HEK293 (cell line): ENCODE data around the gene CARD10.
A peak's percentile ranks its signal among the peaks of the same experiment; 100 is the strongest.

Source experiments
- CTCF ChIA-PET: fragments of 350-600 bp; formaldehyde crosslinking; extraction: SDS; loops from one replicate; lab custom pipeline; 2021; ENCODE audit warnings: antibody characterized with exemption; lab: Yijun Ruan, JAX
- POLR2A ChIA-PET: fragments of 300-600 bp; formaldehyde crosslinking; extraction: SDS; loops from one replicate; lab custom pipeline; 2020; ENCODE audit warnings: antibody characterized with exemption, inconsistent platforms; lab: Yijun Ruan, JAX
- H3K27ac ChIP-seq: fragments of 200-500 bp; sonication (Bioruptor generic); 2 replicates; pipeline ENCODE4 v1.5.1; 2014; ENCODE audit warnings: low read depth, low read length, control low read depth, inconsistent platforms; ENCODE audit errors: extremely low read depth
- H3K36me3 ChIP-seq, 2 experiments: fragments of 200-500 bp in 1 of 2; sonication (Bioruptor generic) in 1 of 2; 1 replicate in 1 of 2; 2 replicates in 1 of 2; pipeline ENCODE4 v1.5.1; 2014 to 2017; ENCODE audit warnings: inconsistent platforms in 2 of 2, low read length in 2 of 2; ENCODE audit not compliant: control insufficient read depth in 2 of 2, insufficient read depth in 1 of 2
- H3K4me1 ChIP-seq: fragments of 200-500 bp; sonication (Bioruptor generic); 2 replicates; pipeline ENCODE4 v1.5.1; 2014; ENCODE audit warnings: mild to moderate bottlenecking, low read length, inconsistent platforms; ENCODE audit not compliant: control insufficient read depth, insufficient read depth
- H3K4me3 ChIP-seq: 2 replicates; pipeline ENCODE4 v1.5.1; 2011; ENCODE audit warnings: low read depth, mild to moderate bottlenecking, control low read depth, low read length, moderate library complexity
- H3K9me3 ChIP-seq: fragments of 200-500 bp; sonication (Bioruptor generic); 2 replicates; pipeline ENCODE4 v1.5.1; 2014; ENCODE audit warnings: low read depth, low read length, inconsistent platforms; ENCODE audit not compliant: control insufficient read depth, insufficient read depth
- BCL11B ChIP-seq: fragments of 450-650 bp; formaldehyde crosslinking; IDR thresholded peaks from 2 replicates; pipeline ENCODE4 v1.5.1; 2016; ENCODE audit warnings: low read depth, missing biosample characterization, missing genetic modification characterization
- ELK4 ChIP-seq: IDR thresholded peaks from 2 replicates; pipeline ENCODE4 v1.6.1; 2011; ENCODE audit warnings: mild to moderate bottlenecking, low read depth, low read length, borderline replicate concordance
- GFI1B ChIP-seq: fragments of 450-650 bp; formaldehyde crosslinking; IDR thresholded peaks from 2 replicates; pipeline ENCODE4 v1.5.1; 2016; ENCODE audit warnings: missing biosample characterization, missing genetic modification characterization
- IKZF3 ChIP-seq: fragments of 450-650 bp; IDR thresholded peaks from 2 replicates; pipeline ENCODE4 v1.5.0; 2018; ENCODE audit warnings: missing biosample characterization, mild to moderate bottlenecking, missing genetic modification characterization, moderate library complexity
- KLF9 ChIP-seq: fragments of 450-650 bp; formaldehyde crosslinking; IDR thresholded peaks from 2 replicates; pipeline ENCODE4 v1.5.1; 2016; ENCODE audit warnings: missing biosample characterization, missing genetic modification characterization, low read depth
- MYNN ChIP-seq: fragments of 450-650 bp; formaldehyde crosslinking; IDR thresholded peaks from 2 replicates; pipeline ENCODE4 v1.5.1; 2016; ENCODE audit warnings: missing biosample characterization, missing genetic modification characterization, borderline replicate concordance
- SP7 ChIP-seq: fragments of 450-650 bp; formaldehyde crosslinking; IDR thresholded peaks from 2 replicates; pipeline ENCODE4 v1.5.1; 2016; ENCODE audit warnings: missing biosample characterization, missing genetic modification characterization
- YY1 ChIP-seq: fragments of 450-650 bp; formaldehyde crosslinking; IDR thresholded peaks from 2 replicates; pipeline ENCODE4 v1.5.1; 2018; ENCODE audit warnings: missing biosample characterization, missing genetic modification characterization
- ZBTB1 ChIP-seq: fragments of 450-650 bp; formaldehyde crosslinking; IDR thresholded peaks from 2 replicates; pipeline ENCODE4 v1.5.1; 2016; ENCODE audit warnings: missing biosample characterization, missing genetic modification characterization
- ZNF24 ChIP-seq: fragments of 450-650 bp; formaldehyde crosslinking; IDR thresholded peaks from 2 replicates; pipeline ENCODE4 v1.5.1; 2016; ENCODE audit warnings: missing biosample characterization, missing genetic modification characterization
- ZNF404 ChIP-seq: fragments of 450-650 bp; formaldehyde crosslinking; IDR thresholded peaks from 2 replicates; pipeline ENCODE4 v1.5.1; 2017; ENCODE audit warnings: missing biosample characterization, missing genetic modification characterization
- ZNF416 ChIP-seq: fragments of 450-650 bp; formaldehyde crosslinking; IDR thresholded peaks from 2 replicates; pipeline ENCODE4 v1.5.1; 2016; ENCODE audit warnings: missing biosample characterization, missing genetic modification characterization
- ZNF48 ChIP-seq: fragments of 450-650 bp; formaldehyde crosslinking; IDR thresholded peaks from 2 replicates; pipeline ENCODE4 v1.5.1; 2016; ENCODE audit warnings: missing biosample characterization, missing genetic modification characterization
- ZNF561 ChIP-seq: fragments of 450-650 bp; IDR thresholded peaks from 2 replicates; pipeline ENCODE4 v1.5.1; 2018; ENCODE audit warnings: missing biosample characterization, missing genetic modification characterization, borderline replicate concordance
- ZNF571 ChIP-seq: fragments of 450-650 bp; formaldehyde crosslinking; IDR thresholded peaks from 2 replicates; pipeline ENCODE4 v1.5.0; 2017; ENCODE audit warnings: missing biosample characterization, missing genetic modification characterization
- ZNF585B ChIP-seq: fragments of 450-650 bp; formaldehyde crosslinking; IDR thresholded peaks from 2 replicates; pipeline ENCODE4 v1.5.1; 2016; ENCODE audit warnings: missing biosample characterization, missing genetic modification characterization
- ZNF664 ChIP-seq: fragments of 450-650 bp; formaldehyde crosslinking; IDR thresholded peaks from 2 replicates; pipeline ENCODE4 v1.5.1; 2016; ENCODE audit warnings: missing biosample characterization, missing genetic modification characterization
- ZNF76 ChIP-seq: fragments of 450-650 bp; formaldehyde crosslinking; IDR thresholded peaks from 2 replicates; pipeline ENCODE4; 2016; ENCODE audit warnings: low read depth, missing biosample characterization, missing genetic modification characterization, borderline replicate concordance
- ZNF768 ChIP-seq: fragments of 450-650 bp; formaldehyde crosslinking; IDR thresholded peaks from 2 replicates; pipeline ENCODE4 v1.5.1; 2018; ENCODE audit warnings: missing biosample characterization, mild to moderate bottlenecking, missing genetic modification characterization

CARD10 gene

GRCh38 chr22:37479196-37479595 lies 40.0 kb downstream of the CARD10 start:
- ChIA-PET POLR2A (interaction anchor here (0.7 kb wide), 1 partner anchor 11 kb away, joined by 3 read pairs; no protein-coding TSS in a partner anchor), CTCF (interaction anchor here (1.0 kb wide), 1 partner anchor 15 kb away, joined by 4 read pairs; no protein-coding TSS in a partner anchor)
- Histone ChIP-seq H3K9me3 (no peaks in the 10 kb centered on the region), H3K4me3 (no peak overlapping the region), H3K36me3 (no peaks in the 10 kb centered on the region), H3K27ac (no peak overlapping the region), H3K4me1 (no peaks in the 10 kb centered on the region)
- TF ChIP-seq ZNF664 (tag by site-specific recombination) (no peak), GFI1B (tag by site-specific recombination) (no peak), ZNF585B (no peak), ELK4 (no peak), BCL11B (tag by site-specific recombination) (no peak), IKZF3 (no peak)

- no peak overlapping the region for H3K27ac ChIP-seq
- H3K4me1 ChIP-seq, result no peaks in the 10 kb centered on the region
- ChIA-PET CTCF (interaction anchor here (7.2 kb wide), 1 partner anchor 18 kb away, joined by 115 read pairs; no protein-coding TSS in a partner anchor), POLR2A (no interaction called here)
- H3K9me3 ChIP-seq, result no peaks in the 10 kb centered on the region
- H3K36me3 ChIP-seq, result no peaks in the 10 kb centered on the region
- TF ChIP-seq SP7 (tag by site-specific recombination) (no peak), MYNN (no peak), ZNF768 (tag by site-specific recombination) (no peak), ZNF404 (tag by site-specific recombination) (no peak), ZNF76 (tag by site-specific recombination) (no peak), ZNF561 (tag by site-specific recombination) (no peak)
- TF ChIP-seq, all 188 proteins: peak for 0
- no peak overlapping the region for H3K4me3 ChIP-seq
These were observed 42.6 kb downstream of the CARD10 start for GRCh38 chr22:37476389-37477329.

GRCh38 chr22:37474447-37475090 lies 44.6 kb downstream of the CARD10 start:
- CTCF ChIA-PET, result interaction anchor here (0.6 to 7.2 kb wide), 9 partner anchors 12 to 430 kb away, joined by 3 to 115 read pairs (median 6); partner anchors contain the start of gene MFNG
- H3K27ac ChIP-seq, result no peak overlapping the region
- H3K4me1 ChIP-seq, result no peaks in the 10 kb centered on the region
- 0 out of 2 replicates have a peak, but pooled peaks have one; percentile 77 for TF ChIP-seq ZNF24 (tag by site-specific recombination)
- no peak for TF ChIP-seq ZNF48 (tag by site-specific recombination)
- POLR2A ChIA-PET, result no interaction called here
- no peaks in the 10 kb centered on the region for H3K36me3 ChIP-seq
- no peaks in the 10 kb centered on the region for H3K9me3 ChIP-seq
- no peak overlapping the region for H3K4me3 ChIP-seq

- TF ChIP-seq KLF9 (tag by site-specific recombination), result no peak
- TF ChIP-seq YY1 (tag by site-specific recombination), result no peak
- TF ChIP-seq BCL11B (tag by site-specific recombination), result no peak
- TF ChIP-seq ZNF571, result no peak
- TF ChIP-seq ZBTB1 (tag by site-specific recombination), result no peak
- no peak for TF ChIP-seq ZNF416 (tag by site-specific recombination)
- H3K9me3 ChIP-seq, result no peaks in the 10 kb centered on the region
- H3K27ac ChIP-seq, result no peak overlapping the region
- no peak overlapping the region for H3K4me3 ChIP-seq
- H3K36me3 ChIP-seq, result no peaks in the 10 kb centered on the region
- ChIA-PET CTCF (interaction anchor here (0.7 to 7.2 kb wide), 19 partner anchors 9 to 192 kb away, joined by 3 to 115 read pairs (median 11); partner anchors contain the start of gene MFNG), POLR2A (interaction anchor here (1.0 kb wide), 1 partner anchor 44 kb away, joined by 3 read pairs; no protein-coding TSS in a partner anchor)
- no peaks in the 10 kb centered on the region for H3K4me1 ChIP-seq
These were observed 45.7 kb downstream of the CARD10 start for GRCh38 chr22:37473437-37473946.
